Stimulated activated CD8-positive, alpha-beta memory T cell treated with anti-CD3 and anti-CD28 coated beads, Interleukin-7, amount 100 ng/mL, for 24 hours (primary cell): ENCODE measurements around the gene EIPR1.
"Not testable (repeated sequence)": the region's sequence is repeated elsewhere in the genome, so short reads cannot be mapped to it uniquely, and the experiment has no call there.

ENCODE experiments used
- DNase-seq: peaks from one replicate; pipeline ENCODE4 v3.0.0-alpha.2; 2020; ENCODE audit warnings: low read depth

The EIPR1 gene

GRCh38 chr2:3211256-3212060 lies 166.2 kb downstream of the EIPR1 start:
- DNase-seq = no peak

DNA sequence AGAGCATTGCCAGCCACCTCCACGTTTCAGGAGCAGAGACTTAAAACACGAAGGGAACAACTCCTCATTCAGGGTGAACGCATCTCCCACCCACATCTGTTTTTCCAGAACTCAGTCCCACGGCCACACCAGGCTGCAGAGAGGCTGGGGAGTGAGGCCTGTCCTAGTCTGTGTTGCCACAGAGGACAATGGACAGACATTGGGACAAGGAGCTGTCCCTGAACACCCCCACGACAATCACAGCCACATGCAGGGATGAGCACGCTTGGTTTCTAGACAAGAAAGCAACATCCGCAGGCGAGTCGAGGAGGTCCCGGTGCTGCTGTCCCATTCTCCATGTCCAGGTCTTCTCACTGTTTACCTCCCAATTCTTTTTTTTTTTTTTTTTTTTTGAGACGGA lies 167.4 kb downstream of the EIPR1 start:
- DNase-seq = no peak

DNA sequence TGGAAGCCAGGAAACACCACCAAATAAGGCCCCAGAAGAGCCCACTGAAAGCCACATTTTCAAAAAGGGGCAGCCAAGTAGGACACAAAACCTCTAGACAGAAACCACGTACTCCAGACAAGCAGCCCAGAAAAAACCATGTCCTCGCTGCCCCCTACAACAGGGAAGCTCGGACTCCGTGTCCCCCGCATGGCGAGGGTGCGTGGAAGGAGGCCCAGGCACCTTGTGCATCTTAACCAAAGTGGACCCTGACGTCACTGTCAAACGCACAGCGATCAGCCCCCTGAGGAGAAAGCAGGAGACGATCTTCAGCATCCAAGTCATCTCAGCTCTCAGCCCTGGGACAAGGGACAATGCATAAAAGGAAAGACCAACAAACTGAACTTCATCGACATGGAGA lies 168.4 kb downstream of the EIPR1 start:
- DNase-seq = no peak

DNA sequence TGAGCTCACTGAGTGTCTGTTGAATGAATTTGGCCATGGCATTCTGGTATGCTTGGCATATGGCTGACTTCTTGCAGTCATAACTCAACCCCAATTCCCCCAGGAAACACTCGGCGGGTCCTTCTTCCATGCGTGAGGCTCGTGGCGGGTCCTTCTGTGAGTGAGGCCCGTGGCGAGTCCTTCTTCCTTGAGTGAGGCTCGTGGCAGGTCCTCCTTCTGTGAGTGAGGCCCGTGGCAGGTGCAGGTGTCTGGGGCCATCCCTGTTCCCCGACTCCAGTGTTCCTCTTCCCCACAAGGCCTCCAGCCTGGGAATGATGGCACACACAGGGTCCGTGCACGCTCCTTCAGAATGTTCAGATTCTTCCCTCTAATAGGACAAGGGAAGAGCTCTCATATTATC lies 169.0 kb downstream of the EIPR1 start:
- no peak for DNase-seq

GRCh38 chr2:3208179-3208578 lies 169.4 kb downstream of the EIPR1 start:
- DNase-seq = no peak

DNA sequence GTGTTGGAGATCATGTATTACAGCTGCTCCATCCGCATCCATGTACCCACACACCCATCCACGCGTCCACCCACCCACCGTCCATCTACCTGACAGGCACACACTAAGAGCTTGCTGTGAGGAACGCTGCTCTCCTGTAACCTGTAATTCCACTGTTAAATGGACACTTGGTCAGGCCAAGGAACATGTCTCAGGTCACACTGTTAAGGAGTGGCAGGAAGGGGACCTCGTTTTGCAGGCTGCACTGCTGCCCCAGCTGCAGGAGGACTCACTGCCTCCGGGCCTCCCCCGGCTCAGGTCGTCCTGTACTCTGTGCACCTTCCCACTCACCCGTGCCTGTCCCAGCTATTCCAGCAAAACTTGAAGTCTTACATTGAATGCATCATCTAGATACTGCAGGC lies 170.5 kb downstream of the EIPR1 start:
- DNase-seq = no peak

DNA sequence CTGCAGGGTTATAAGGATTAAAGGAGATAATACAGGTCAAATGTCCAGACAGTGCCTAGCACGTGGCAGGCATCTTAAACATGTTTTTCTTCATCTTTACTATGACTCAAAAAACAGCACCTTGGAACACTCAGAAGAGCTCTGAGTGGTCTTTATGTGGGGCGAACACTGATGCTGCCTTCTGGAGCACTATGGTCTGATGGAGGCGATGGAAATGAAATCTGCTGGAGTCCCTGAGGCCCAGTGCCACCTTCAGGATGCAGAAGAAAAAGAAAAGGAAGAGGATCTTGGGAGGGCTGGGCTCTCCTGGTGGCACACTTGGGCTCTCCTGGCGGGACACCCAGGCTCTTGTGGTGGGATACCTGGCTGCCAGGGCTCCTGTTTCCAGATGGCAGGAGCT lies 171.8 kb downstream of the EIPR1 start:
- DNase-seq = no peak

GRCh38 chr2:3204031-3204821 lies 173.4 kb downstream of the EIPR1 start:
- DNase-seq = no peak

DNA sequence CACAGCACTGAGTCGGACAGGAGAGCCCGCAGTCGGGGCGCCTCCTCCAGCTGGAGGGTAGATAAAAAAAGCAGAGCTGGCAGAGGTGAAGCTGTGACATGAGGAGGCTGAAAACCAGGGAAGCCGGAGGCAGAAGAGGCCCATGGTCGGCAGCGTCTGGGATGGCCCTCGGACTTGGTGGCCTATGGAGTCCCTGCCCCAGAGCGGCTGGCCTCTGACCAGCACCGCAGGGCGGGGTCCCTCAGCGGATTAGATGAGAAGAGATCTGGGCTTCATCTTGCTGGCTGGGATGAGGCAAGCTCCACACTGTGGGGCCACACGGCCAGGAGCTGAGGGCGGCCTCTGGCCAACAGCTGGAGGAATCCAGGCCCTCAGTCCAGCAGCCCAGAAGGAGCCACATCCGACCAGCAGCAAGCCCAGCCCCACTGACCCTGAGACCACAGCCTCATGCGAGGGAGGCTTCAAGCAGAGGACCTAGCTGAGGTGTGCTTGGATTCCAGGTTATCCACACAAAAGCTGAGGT lies 174.1 kb downstream of the EIPR1 start:
- DNase-seq = no peak

GRCh38 chr2:3202926-3203325 lies 174.7 kb downstream of the EIPR1 start:
- DNase-seq = no peak

DNA sequence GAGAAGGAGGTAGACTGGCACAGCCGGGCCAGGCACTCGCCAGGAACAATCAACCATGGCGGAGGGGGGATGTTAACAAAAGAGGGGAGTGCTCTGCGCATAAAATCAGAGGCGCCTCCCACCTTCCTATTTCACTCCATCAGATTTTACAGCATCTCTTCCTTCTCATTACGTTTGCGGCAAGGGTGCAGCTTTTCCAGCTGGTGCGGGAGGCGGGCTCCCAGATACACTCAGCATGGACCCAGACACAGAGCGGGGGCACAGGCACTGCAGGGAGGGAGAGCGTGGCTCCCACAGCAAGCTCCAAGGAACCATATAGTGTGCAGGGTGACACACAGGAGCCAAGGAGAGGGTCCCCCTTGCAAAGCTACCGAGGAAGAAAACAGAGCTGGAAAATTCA lies 176.3 kb downstream of the EIPR1 start:
- no peak for DNase-seq

- no peak for DNase-seq
Measured at GRCh38 chr2:3200420-3200939, 177.1 kb downstream of the EIPR1 start.

DNA sequence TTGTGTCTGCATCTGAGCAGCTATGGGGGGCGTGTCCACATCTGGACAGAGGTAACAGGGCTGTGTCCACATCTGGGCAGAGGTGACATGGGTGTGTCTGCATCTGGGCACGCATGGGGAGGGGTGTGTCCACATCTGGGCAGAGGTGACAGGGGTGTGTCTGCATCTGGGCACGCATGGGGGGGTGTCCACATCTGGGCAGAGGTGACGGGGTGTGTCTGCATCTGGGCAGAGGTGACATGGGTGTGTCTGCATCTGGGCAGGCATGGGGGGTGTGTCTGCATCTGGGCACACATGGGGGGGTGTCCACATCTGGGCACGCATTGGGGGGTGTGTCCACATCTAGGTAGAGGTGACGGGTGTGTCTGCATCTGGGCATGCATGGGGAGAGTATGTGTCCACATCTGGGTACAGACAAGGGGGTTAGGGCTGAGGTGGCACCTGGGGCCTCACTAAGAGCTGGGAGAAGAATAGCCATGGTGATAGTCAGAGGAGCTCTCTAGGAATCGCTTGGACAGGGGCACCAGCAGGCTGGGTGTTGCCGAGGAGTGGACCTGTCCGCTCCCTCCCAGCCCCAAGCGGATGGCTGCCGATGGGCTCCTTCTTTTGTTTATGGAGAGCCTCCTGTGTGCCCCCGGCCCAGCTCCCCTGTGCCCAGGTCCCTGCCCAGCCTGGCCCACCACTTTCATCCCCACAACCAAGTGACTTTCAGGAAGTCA lies 177.8 kb downstream of the EIPR1 start:
- no peak for DNase-seq

GRCh38 chr2:3198671-3199192 lies 178.9 kb downstream of the EIPR1 start:
- not testable (repeated sequence) for DNase-seq

DNA sequence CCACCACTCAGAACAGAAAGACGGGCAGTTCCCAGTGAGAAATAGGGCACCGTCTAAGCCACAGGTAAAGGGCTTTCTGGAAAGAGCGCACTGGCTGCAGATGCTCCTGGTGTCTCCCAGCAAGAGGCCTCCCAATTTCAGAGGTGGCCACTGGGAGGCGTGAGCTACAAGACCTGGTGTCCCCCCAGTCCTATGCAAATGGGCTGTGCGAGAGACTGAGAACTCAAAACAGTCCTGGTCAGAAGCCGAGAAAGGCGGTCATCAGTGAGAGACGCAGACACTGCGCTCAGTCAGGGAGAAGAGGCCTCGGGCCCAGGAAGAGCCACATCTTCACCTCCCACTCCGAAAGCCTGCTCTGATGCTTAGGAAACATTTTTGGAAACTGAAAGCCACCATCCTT lies 179.5 kb downstream of the EIPR1 start:
- no peak for DNase-seq

GRCh38 chr2:3197308-3197707 lies 180.3 kb downstream of the EIPR1 start:
- DNase-seq = no peak

DNA sequence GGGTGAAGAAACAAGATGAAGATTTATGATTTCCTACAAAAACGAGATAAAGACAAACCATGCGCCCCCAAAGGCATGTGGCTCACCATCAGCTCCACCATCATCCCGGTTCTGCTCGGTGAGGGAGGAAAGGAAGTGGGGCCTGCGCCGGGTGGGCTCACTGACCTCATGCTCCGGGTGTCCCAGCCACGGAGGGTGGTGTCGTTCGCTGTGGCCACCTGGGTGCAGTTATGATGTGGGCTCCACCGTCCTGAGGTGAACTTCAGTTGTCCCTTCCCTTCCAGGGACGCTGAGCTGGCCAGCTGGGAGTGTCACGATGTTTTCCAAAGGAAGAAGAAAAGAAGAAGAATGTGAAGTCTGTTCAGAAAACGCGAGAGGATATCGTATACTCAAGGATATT lies 180.9 kb downstream of the EIPR1 start:
- no peak for DNase-seq

- DNase-seq = no peak
Measured at GRCh38 chr2:3195641-3196476, 181.8 kb downstream of the EIPR1 start.

DNA sequence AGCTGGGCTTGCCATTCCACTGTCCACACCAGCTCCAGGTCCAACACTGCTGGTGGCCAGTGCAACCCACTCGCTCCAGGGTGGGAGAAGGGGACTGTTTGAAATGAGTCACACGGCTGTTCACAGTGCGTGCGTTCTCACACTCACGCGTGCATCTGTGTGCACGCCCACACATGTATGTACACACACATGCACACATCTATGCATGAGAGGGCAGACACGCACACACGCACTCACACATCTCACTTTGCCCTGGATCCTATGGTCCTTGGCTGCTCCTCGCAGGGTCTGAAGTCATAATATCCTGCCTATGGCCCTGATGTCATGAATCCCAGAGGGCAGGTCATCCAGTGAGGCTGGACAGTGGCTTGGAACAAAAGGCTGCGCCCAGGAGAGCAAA lies 182.8 kb downstream of the EIPR1 start:
- DNase-seq = no peak

GRCh38 chr2:3193443-3194330 lies 183.9 kb downstream of the EIPR1 start:
- no peak for DNase-seq
